ENCODE data around the gene OPCML.

Gene OPCML

DNA sequence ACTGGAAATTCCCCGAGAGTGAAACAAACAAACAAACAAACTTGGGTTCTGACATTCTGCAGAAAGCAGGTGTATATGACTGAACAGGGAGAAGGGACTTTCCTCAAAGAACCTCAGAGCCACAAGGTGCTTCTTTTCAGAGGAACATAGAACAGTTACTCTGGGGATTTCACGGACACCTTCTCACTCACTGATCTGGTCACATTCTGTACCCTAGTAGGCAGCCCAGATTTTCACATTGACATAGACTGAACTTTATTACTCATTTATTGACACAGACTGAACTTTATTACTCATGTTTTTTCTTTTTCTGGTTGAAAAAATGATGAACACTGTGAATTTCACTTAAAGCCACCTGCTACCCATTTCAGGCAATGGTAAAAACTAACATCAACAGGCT, 263.0 kb downstream of the OPCML start:
- TF ChIP-seq CTCF (IDR thresholded peaks at IDR 0.05; ENCODE audit: borderline replicate concordance, insufficient read depth, low read depth, low read length): no peak
- no peak overlapping the region for H3K4me3 ChIP-seq (ENCODE audit: low read depth, low read length)

GRCh38 chr11:133266986-133267385, 265.3 kb downstream of the OPCML start:
- no peak for TF ChIP-seq CTCF (IDR thresholded peaks at IDR 0.05; ENCODE audit: borderline replicate concordance, insufficient read depth, low read depth, low read length)
- no peak overlapping the region for H3K4me3 ChIP-seq (ENCODE audit: low read depth, low read length)

DNA sequence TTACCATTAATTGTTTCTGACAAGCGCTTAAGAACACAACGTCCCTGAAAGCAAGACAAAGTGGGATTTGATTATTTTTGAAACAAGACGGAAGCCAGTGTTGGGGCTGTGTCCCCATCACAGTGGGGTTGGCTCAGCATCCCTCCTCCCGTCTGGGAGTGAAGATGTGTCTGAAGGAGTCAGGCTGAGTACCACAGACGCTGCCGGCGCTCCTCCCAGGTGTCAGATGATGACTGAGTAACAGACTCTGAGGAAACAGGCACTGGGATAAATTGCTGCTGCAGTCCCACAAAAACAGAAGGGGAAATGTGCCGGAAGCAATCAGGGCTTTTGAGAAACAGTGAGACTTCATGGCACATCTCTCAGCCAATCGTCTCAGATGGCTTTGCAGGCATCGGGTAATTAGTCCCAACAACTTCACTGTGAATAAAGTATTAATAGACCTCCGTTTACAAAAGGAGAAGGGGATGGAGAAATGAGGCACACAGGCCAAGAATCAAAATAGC, 266.7 kb downstream of the OPCML start:
- no peak overlapping the region for H3K4me3 ChIP-seq (ENCODE audit: low read depth, low read length)
- TF ChIP-seq CTCF (IDR thresholded peaks at IDR 0.05; ENCODE audit: borderline replicate concordance, insufficient read depth, low read depth, low read length): no peak

- TF ChIP-seq CTCF (IDR thresholded peaks at IDR 0.05; ENCODE audit: borderline replicate concordance, insufficient read depth, low read depth, low read length): no peak
- H3K4me3 ChIP-seq (ENCODE audit: low read depth, low read length): no peak overlapping the region
Observed at GRCh38 chr11:133263332-133263731, 269.0 kb downstream of the OPCML start.

DNA sequence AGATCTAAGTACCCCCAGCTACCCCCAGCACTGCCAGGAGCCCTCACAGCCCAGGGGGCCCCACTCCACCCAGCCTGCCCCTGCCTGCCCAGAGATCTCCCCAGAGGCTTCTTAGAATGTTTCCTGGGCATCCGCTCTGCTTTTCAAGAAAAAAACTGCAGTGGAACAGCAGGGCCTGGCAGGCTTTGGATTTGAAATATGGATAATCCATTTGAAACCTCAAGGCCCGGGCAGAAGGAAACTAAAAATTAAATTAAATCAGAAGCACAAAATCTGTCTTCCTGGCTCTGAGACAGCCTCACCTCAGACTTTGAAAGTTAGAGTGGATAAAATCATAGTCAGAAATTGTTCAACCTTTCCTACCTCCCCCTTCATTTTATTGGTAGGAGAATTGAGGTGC, 273.6 kb downstream of the OPCML start:
- TF ChIP-seq CTCF (IDR thresholded peaks at IDR 0.05; ENCODE audit: borderline replicate concordance, insufficient read depth, low read depth, low read length): no peak
- H3K4me3 ChIP-seq (ENCODE audit: low read depth, low read length): no peak overlapping the region

- no peak overlapping the region for H3K4me3 ChIP-seq (ENCODE audit: low read depth, low read length)
- no peak for TF ChIP-seq CTCF (IDR thresholded peaks at IDR 0.05; ENCODE audit: borderline replicate concordance, insufficient read depth, low read depth, low read length)
Observed at GRCh38 chr11:133254601-133255000, 277.7 kb downstream of the OPCML start.

- TF ChIP-seq CTCF (IDR thresholded peaks at IDR 0.05; ENCODE audit: borderline replicate concordance, insufficient read depth, low read depth, low read length): no peak
- no peak overlapping the region for H3K4me3 ChIP-seq (ENCODE audit: low read depth, low read length)
Observed at GRCh38 chr11:133253570-133253969, 278.7 kb downstream of the OPCML start.
